HCT116 (cell line): ENCODE data around the gene MLKL. TPM values are rescaled to one million over a fixed set of nuclear protein-coding genes. Genes with fewer than 3 reads are reported as not detected.
"Not testable (repeated sequence)": the region's sequence is repeated elsewhere in the genome, so short reads cannot be mapped to it uniquely, and the experiment has no call there.

Experiments
- ATAC-seq: fragments of 200-7000 bp; cut with Tn5 transposase; 2 replicates; pipeline ENCODE4 v1.9.1; 2020; ENCODE audit warnings: mild to moderate bottlenecking, moderate library complexity
- BruUV-seq: library from RNA; stranded (reverse); fragments of 400-500 nt; replicated peaks from 2 replicates; lab custom pipeline; 2021; lab: Mats Ljungman, UMichigan
- CTCF ChIA-PET: fragments of 300-600 bp; sonication (Branson Sonifier 250); formaldehyde crosslinking; loops from one replicate; lab custom pipeline; 2021; ENCODE audit warnings: antibody characterized with exemption; lab: Charles Lee
- POLR2A ChIA-PET: fragments of 300-600, 350-600 bp; sonication (Branson Sonifier 250); formaldehyde crosslinking; loops from one replicate; lab custom pipeline; 2021; ENCODE audit warnings: antibody characterized with exemption; lab: Charles Lee
- RAD21 ChIA-PET, 2 experiments: fragments of 300-600 bp; sonication (Branson Sonifier 250); formaldehyde crosslinking; loops; one replicate each; lab custom pipeline; 2023; ENCODE audit warnings: low total read pairs in 2 of 2; ENCODE audit not compliant: uncharacterized antibody in 2 of 2, unreplicated experiment in 2 of 2, low non-redundant PET in 1 of 2; lab: Charles Lee
- DNase-seq: peaks from one replicate; pipeline ENCODE4 v3.0.0-alpha.2; 2010; ENCODE audit warnings: low read depth, low spot score
- H2AFZ ChIP-seq: fragments of 200-600 bp; shearing (Covaris generic), sonication (generic); 2 replicates; pipeline ENCODE4 v1.6.1; 2017; ENCODE audit warnings: low read depth, mixed run types, mixed read lengths, antibody characterized with exemption, low read length; ENCODE audit not compliant: poor library complexity, severe bottlenecking
- H3K27ac ChIP-seq: 2 replicates; pipeline ENCODE4 v1.5.1; 2012; ENCODE audit warnings: low read depth, low read length
- H3K27me3 ChIP-seq: fragments of 200-600 bp; sonication (generic); 2 replicates; pipeline ENCODE4 v1.6.1; 2016; ENCODE audit warnings: mixed run types, low read length, mixed read lengths; ENCODE audit not compliant: insufficient read depth
- H3K36me3 ChIP-seq, 2 experiments: fragments of 200-500 bp in 1 of 2; fragments of 200-600 bp in 1 of 2; sonication (Bioruptor generic) in 1 of 2; sonication (generic) in 1 of 2; 2 replicates each; pipeline versions ENCODE4 v1.5.1 to v1.6.1; 2014 to 2016; ENCODE audit warnings: low read length in 2 of 2, inconsistent platforms in 1 of 2, mixed read lengths in 1 of 2, mixed run types in 1 of 2; ENCODE audit not compliant: insufficient read depth in 2 of 2, control insufficient read depth in 1 of 2
- H3K4me1 ChIP-seq, 2 experiments: fragments of 200-600 bp in 1 of 2; sonication (generic) in 1 of 2; 2 replicates each; pipeline versions ENCODE4 v1.5.1 to v1.6.1; 2012 to 2017; ENCODE audit warnings: low read length in 2 of 2, inconsistent platforms in 1 of 2, mild to moderate bottlenecking in 1 of 2, mixed read lengths in 1 of 2, mixed run types in 1 of 2, moderate library complexity in 1 of 2; ENCODE audit not compliant: insufficient read depth in 2 of 2, control insufficient read depth in 1 of 2
- H3K4me2 ChIP-seq: fragments of 200-600 bp; sonication (generic); 2 replicates; pipeline ENCODE4 v1.6.1; 2017; ENCODE audit warnings: mixed run types, low read length, mixed read lengths
- H3K4me3 ChIP-seq, 2 experiments: fragments of 200-600 bp in 1 of 2; sonication (generic) in 1 of 2; replicated peaks in 1 of 2; 2 replicates each; pipeline ENCODE4 v1.5.1; 2011 to 2016; ENCODE audit warnings: low read length in 2 of 2, control low read depth in 1 of 2, low read depth in 1 of 2, mild to moderate bottlenecking in 1 of 2, mixed read lengths in 1 of 2, mixed run types in 1 of 2
- H3K79me2 ChIP-seq: fragments of 200-600 bp; sonication (generic); 2 replicates; pipeline ENCODE4 v1.6.1; 2017; ENCODE audit warnings: mild to moderate bottlenecking, mixed run types, low read length, moderate library complexity, mixed read lengths; ENCODE audit not compliant: insufficient read depth
- H3K9ac ChIP-seq: fragments of 200-600 bp; sonication (generic); 2 replicates; pipeline ENCODE4 v1.6.1; 2016; ENCODE audit warnings: low read length, mixed read lengths
- H3K9me2 ChIP-seq: fragments of 200-600 bp; sonication (generic), shearing (Covaris generic); 2 replicates; pipeline ENCODE4 v1.6.1; 2017; ENCODE audit warnings: mixed run types, mild to moderate bottlenecking, moderate library complexity; ENCODE audit not compliant: insufficient read depth
- H3K9me3 ChIP-seq, 2 experiments: fragments of 200-500 bp in 1 of 2; fragments of 200-600 bp in 1 of 2; sonication (Bioruptor generic) in 1 of 2; sonication (generic) in 1 of 2; 2 replicates each; pipeline ENCODE4 v1.6.1; 2014 to 2017; ENCODE audit warnings: low read length in 2 of 2, mixed read lengths in 2 of 2, inconsistent platforms in 1 of 2, low read depth in 1 of 2, mild to moderate bottlenecking in 1 of 2, mixed run types in 1 of 2, moderate library complexity in 1 of 2; ENCODE audit not compliant: control insufficient read depth in 1 of 2, insufficient read depth in 1 of 2
- H4K20me1 ChIP-seq: fragments of 200-600 bp; sonication (generic), shearing (Covaris generic); 2 replicates; pipeline ENCODE4 v1.6.1; 2017; ENCODE audit warnings: mixed run types, mild to moderate bottlenecking, moderate library complexity; ENCODE audit not compliant: insufficient read depth
- EZH2 ChIP-seq: fragments of 200-600 bp; sonication (generic); IDR thresholded peaks from 2 replicates; pipeline ENCODE4 v1.6.1; 2017; ENCODE audit warnings: antibody characterized with exemption, mixed run types
- EZH2phosphoT487 ChIP-seq: fragments of 200-600 bp; IDR thresholded peaks from 2 replicates; pipeline ENCODE4 v1.6.1; 2018; ENCODE audit warnings: antibody characterized with exemption, borderline replicate concordance
- POLR2AphosphoS5 ChIP-seq: IDR thresholded peaks from 2 replicates; pipeline ENCODE4 v1.6.1; 2011; ENCODE audit warnings: mild to moderate bottlenecking, low read depth, low read length, moderate library complexity
- RAD21 ChIP-seq: IDR thresholded peaks from 2 replicates; pipeline ENCODE4 v1.6.1; 2012; ENCODE audit warnings: low read depth, mild to moderate bottlenecking
- REST ChIP-seq: IDR thresholded peaks from 2 replicates; pipeline ENCODE4 v1.6.1; 2012; ENCODE audit warnings: low read depth
- TCF7L2 ChIP-seq: IDR thresholded peaks from 2 replicates; pipeline ENCODE4 v1.7.0; 2011; ENCODE audit warnings: borderline replicate concordance, inconsistent platforms; ENCODE audit not compliant: insufficient read depth, insufficient read length; ENCODE audit errors: extremely low read depth
- ZFX ChIP-seq: fragments of 450-650 bp; IDR thresholded peaks from 2 replicates; pipeline ENCODE4 v1.6.1; 2017
- intact Hi-C: fragments of 100-400 bp; cut with micrococcal nuclease; formaldehyde crosslinking; loops from 2 replicates; pipeline ENCODE4 v1.10.0; 2022
- total RNA-seq: library from RNA; stranded (reverse); gene quantifications from one replicate; pipeline ENCODE4 v1.2.1, GENCODE V29; 2021; ENCODE audit not compliant: unreplicated experiment

MLKL gene
- total RNA-seq, 1 experiment from 2014 or later: 8.3 TPM

GRCh38 chr16:74668877-74669276, 31.8 kb downstream of the MLKL start:
- CTCF ChIA-PET: interaction anchor here (0.9 kb wide), 1 partner anchor 18 kb away, joined by 7 read pairs; no protein-coding TSS in a partner anchor
- ATAC-seq, H2AFZ ChIP-seq, H3K9me2 ChIP-seq, POLR2A ChIA-PET, H3K27ac ChIP-seq, DNase-seq, H3K4me2 ChIP-seq, BruUV-seq, H4K20me1 ChIP-seq, RAD21 ChIA-PET, H3K9ac ChIP-seq, H3K4me3 ChIP-seq, H3K9me3 ChIP-seq, intact Hi-C loops, H3K27me3 ChIP-seq: not testable (repeated sequence)
- H3K36me3 ChIP-seq: peaks cover 7 to 17% of the 10 kb centered on the region in 2 experiments; a peak in 3 of 4 replicates
- peaks cover 6 to 14% of the 10 kb centered on the region in 2 experiments; a peak in 2 of 4 replicates for H3K4me1 ChIP-seq
- peaks cover 29% of the 10 kb centered on the region for H3K79me2 ChIP-seq

- Histone ChIP-seq H3K9ac (peak overlapping the region; percentile 55), H2AFZ (peak overlapping the region; percentile 94), H3K4me3 (peak overlapping the region; percentile 32 to 41), H3K4me1 (peaks cover 6 to 14% of the 10 kb centered on the region in 2 experiments; a peak in 2 of 4 replicates), H3K79me2 (peaks cover 45% of the 10 kb centered on the region), H3K9me3 (no peaks in the 10 kb centered on the region), H4K20me1 (peaks cover 11% of the 10 kb centered on the region; the same call in 1 of the 2 replicates), H3K9me2 (no peaks in the 10 kb centered on the region), H3K27me3 (no peaks in the 10 kb centered on the region), H3K4me2 (peak overlapping the region; percentile 63), H3K36me3 (peaks cover 19 to 31% of the 10 kb centered on the region in 2 experiments), H3K27ac (peak overlapping the region; percentile 23; the same call in 1 of the 2 replicates)
- ATAC-seq (no peak), DNase-seq (no peak)
- TF ChIP-seq POLR2AphosphoS5 (no peak), EZH2phosphoT487 (no peak), TCF7L2 (no peak), ZFX (no peak), RAD21 (no peak), EZH2 (no peak), REST (no peak)
- ChIA-PET POLR2A (interaction anchor here (0.7 to 1.3 kb wide), 8 partner anchors 11 to 786 kb away, joined by 3 to 7 read pairs (median 3); partner anchors contain the start of gene GLG1), RAD21 (interaction anchor here in 1 of 2 experiments (0.5 kb wide), 1 partner anchor 10 kb away, joined by 3 read pairs; no protein-coding TSS in a partner anchor), CTCF (interaction anchor here (1.4 kb wide), 1 partner anchor 195 kb away, joined by 5 read pairs; no protein-coding TSS in a partner anchor)
- BruUV-seq: TSS peak; percentile 94
- intact Hi-C loops: no loop called here
These were observed 33.4 kb downstream of the MLKL start for GRCh38 chr16:74667255-74667700.
